ENCODE data around the gene TMEM259. TPM values are rescaled to one million over a fixed set of nuclear protein-coding genes. Genes with fewer than 3 reads are reported as not detected.

Gene TMEM259
- total RNA-seq, 4 donors from 2014 or later, result 47.4 to 164 (median 56.9) TPM

GRCh38 chr19:1064661-1065605 lies 44.0 kb upstream of the TMEM259 start:
- Histone ChIP-seq H3K4me1 (peaks cover 0 to 15% of the 10 kb centered on the region in 2 donors), H3K27me3 (peaks cover 13 to 38% of the 10 kb centered on the region in 2 donors), H3K27ac (no peak overlapping the region), H3K9me3 (peaks cover 0 to 1% of the 10 kb centered on the region in 2 donors), H3K36me3 (no peaks in the 10 kb centered on the region), H3K4me3 (no peak overlapping the region)
- intact Hi-C loops (cut with DNase I; ENCODE audit: low total_unique reads), result no loop called here
- peak; percentile 34 to 77 (median 70) for TF ChIP-seq CTCF (IDR thresholded peaks at IDR 0.05)
- no peak for TF ChIP-seq POLR2A (IDR thresholded peaks at IDR 0.05)
- peak in 1 of 2 donors; percentile 51 for DNase-seq

- H3K27me3 ChIP-seq, result peaks cover 13 to 30% of the 10 kb centered on the region in 2 donors
- peaks cover 0 to 8% of the 10 kb centered on the region in 2 donors for H3K9me3 ChIP-seq
- H3K4me3 ChIP-seq, result no peak overlapping the region
- no peak for DNase-seq
- TF ChIP-seq POLR2A (IDR thresholded peaks at IDR 0.05) (no peak), CTCF (IDR thresholded peaks at IDR 0.05) (no peak)
- H3K4me1 ChIP-seq, result peaks cover 0 to 15% of the 10 kb centered on the region in 2 donors
- intact Hi-C loops (cut with DNase I; ENCODE audit: low total_unique reads), result no loop called here
- H3K27ac ChIP-seq, result no peak overlapping the region
- no peaks in the 10 kb centered on the region for H3K36me3 ChIP-seq
Measured at GRCh38 chr19:1063909-1064660, 43.2 kb upstream of the TMEM259 start.

GRCh38 chr19:1063030-1063908 lies 42.3 kb upstream of the TMEM259 start:
- Histone ChIP-seq H3K9me3 (peaks cover 0 to 17% of the 10 kb centered on the region in 2 donors), H3K36me3 (no peaks in the 10 kb centered on the region), H3K27me3 (peaks cover 13 to 22% of the 10 kb centered on the region in 2 donors), H3K4me1 (peaks cover 0 to 15% of the 10 kb centered on the region in 2 donors), H3K4me3 (no peak overlapping the region), H3K27ac (no peak overlapping the region)
- no peak for DNase-seq
- intact Hi-C loops (cut with DNase I; ENCODE audit: low total_unique reads), result no loop called here
- TF ChIP-seq CTCF (IDR thresholded peaks at IDR 0.05), result no peak
- TF ChIP-seq POLR2A (IDR thresholded peaks at IDR 0.05), result no peak

GRCh38 chr19:1062387-1063029 lies 41.6 kb upstream of the TMEM259 start:
- Histone ChIP-seq H3K27ac (no peak overlapping the region), H3K27me3 (peaks cover 11 to 15% of the 10 kb centered on the region in 2 donors), H3K9me3 (peaks cover 0 to 24% of the 10 kb centered on the region in 2 donors), H3K4me1 (peaks cover 0 to 15% of the 10 kb centered on the region in 2 donors), H3K4me3 (no peak overlapping the region), H3K36me3 (no peaks in the 10 kb centered on the region)
- TF ChIP-seq POLR2A (IDR thresholded peaks at IDR 0.05), result no peak
- TF ChIP-seq CTCF (IDR thresholded peaks at IDR 0.05), result no peak
- DNase-seq, result no peak
- intact Hi-C loops (cut with DNase I; ENCODE audit: low total_unique reads), result no loop called here
